ENCODE data around the gene BIRC2. TPM values are rescaled to one million over a fixed set of nuclear protein-coding genes. Genes with fewer than 3 reads are reported as not detected.
A peak's percentile ranks its signal among the peaks of the same experiment; 100 is the strongest.

BIRC2 gene
- total and polyA plus RNA-seq, 9 of the 15 experiments (the other 6 are each of a cell fraction or from before 2014, with no cell fraction given): 14.3 to 45.9 (median 20.7) TPM

DNA sequence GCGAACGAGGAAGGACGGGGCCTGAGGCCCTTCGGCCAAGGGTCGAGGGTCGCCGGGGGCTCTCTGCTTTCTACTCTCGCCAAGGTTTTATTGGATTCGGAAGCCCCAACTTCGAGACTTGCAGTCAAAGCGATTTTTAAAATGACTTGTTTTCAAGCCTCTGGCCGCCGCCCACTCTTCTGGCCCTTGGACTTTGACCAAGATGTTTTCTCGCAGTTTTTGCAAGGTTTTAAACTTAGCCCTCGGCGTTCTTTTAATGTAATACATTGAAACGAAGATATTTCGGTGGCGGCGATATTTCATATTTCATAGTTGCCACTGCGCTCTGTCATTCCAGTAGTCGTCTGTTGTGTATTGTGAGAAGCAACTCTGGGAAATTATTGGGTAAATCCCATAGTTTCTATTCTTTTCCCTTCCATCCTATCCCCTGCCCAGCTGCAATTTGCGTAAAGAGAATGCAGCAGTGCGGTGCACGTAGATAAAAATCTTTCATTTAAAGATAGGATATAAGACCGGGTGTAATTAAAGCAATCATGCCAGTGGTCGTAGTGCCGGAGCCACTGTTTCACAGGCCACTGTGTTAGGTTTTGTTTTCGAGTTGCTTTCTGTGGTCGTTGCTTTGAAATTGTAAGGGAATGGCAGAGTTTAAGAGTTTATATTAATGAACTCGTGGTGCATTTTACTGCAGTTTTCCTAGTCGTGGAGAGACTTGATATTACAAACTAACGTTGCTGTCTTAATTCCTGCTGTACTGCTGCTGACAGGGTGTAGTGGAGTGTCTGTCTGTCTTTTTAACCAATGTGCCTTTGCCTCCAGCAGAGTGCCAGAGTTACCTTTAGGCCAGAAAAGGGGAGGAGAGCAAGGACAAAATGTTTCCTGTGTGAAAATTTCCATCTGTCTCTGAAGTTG is 702 bp downstream of the BIRC2 start (continued):
- TF ChIP-seq, protein P1, sequence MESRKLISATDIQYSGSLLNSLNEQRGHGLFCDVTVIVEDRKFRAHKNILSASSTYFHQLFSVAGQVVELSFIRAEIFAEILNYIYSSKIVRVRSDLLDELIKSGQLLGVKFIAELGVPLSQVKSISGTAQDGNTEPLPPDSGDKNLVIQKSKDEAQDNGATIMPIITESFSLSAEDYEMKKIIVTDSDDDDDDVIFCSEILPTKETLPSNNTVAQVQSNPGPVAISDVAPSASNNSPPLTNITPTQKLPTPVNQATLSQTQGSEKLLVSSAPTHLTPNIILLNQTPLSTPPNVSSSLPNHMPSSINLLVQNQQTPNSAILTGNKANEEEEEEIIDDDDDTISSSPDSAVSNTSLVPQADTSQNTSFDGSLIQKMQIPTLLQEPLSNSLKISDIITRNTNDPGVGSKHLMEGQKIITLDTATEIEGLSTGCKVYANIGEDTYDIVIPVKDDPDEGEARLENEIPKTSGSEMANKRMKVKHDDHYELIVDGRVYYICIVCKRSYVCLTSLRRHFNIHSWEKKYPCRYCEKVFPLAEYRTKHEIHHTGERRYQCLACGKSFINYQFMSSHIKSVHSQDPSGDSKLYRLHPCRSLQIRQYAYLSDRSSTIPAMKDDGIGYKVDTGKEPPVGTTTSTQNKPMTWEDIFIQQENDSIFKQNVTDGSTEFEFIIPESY (CRISPR knock-in tag; IDR thresholded peaks at IDR 0.05): no peak
- TF ChIP-seq ELF1 (tag; IDR thresholded peaks at IDR 0.05) (peak; percentile 53; the same call in 1 of the 2 replicates), NEUROD1 (IDR thresholded peaks at IDR 0.05; ENCODE audit: borderline replicate concordance, low read depth, low read length, partially characterized antibody) (no peak), MEIS2 (IDR thresholded peaks at IDR 0.05; ENCODE audit: partially characterized antibody) (no peak), JUND (IDR thresholded peaks at IDR 0.05; ENCODE audit: borderline replicate concordance, low read depth, low read length) (no peak), JUND (tag; IDR thresholded peaks at IDR 0.05; ENCODE audit: borderline replicate concordance, low read depth, low read length) (no peak), PRPF4 (IDR thresholded peaks at IDR 0.05; ENCODE audit: insufficient read depth, low read depth, low read length, poor library complexity, severe bottlenecking) (no peak), HNRNPK (IDR thresholded peaks at IDR 0.05; ENCODE audit: low read depth, low read length, poor library complexity, severe bottlenecking) (no peak), POLR2AphosphoS2 (IDR thresholded peaks at IDR 0.05; ENCODE audit: low read length) (no peak)
- TF ChIP-seq, protein P2, sequence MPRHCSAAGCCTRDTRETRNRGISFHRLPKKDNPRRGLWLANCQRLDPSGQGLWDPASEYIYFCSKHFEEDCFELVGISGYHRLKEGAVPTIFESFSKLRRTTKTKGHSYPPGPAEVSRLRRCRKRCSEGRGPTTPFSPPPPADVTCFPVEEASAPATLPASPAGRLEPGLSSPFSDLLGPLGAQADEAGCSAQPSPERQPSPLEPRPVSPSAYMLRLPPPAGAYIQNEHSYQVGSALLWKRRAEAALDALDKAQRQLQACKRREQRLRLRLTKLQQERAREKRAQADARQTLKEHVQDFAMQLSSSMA (CRISPR knock-in tag; IDR thresholded peaks at IDR 0.05): no peak
- TF ChIP-seq, protein P3, sequence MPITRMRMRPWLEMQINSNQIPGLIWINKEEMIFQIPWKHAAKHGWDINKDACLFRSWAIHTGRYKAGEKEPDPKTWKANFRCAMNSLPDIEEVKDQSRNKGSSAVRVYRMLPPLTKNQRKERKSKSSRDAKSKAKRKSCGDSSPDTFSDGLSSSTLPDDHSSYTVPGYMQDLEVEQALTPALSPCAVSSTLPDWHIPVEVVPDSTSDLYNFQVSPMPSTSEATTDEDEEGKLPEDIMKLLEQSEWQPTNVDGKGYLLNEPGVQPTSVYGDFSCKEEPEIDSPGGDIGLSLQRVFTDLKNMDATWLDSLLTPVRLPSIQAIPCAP (CRISPR knock-in tag; IDR thresholded peaks at IDR 0.05; ENCODE audit: borderline replicate concordance): no peak
- TF ChIP-seq, protein P4, sequence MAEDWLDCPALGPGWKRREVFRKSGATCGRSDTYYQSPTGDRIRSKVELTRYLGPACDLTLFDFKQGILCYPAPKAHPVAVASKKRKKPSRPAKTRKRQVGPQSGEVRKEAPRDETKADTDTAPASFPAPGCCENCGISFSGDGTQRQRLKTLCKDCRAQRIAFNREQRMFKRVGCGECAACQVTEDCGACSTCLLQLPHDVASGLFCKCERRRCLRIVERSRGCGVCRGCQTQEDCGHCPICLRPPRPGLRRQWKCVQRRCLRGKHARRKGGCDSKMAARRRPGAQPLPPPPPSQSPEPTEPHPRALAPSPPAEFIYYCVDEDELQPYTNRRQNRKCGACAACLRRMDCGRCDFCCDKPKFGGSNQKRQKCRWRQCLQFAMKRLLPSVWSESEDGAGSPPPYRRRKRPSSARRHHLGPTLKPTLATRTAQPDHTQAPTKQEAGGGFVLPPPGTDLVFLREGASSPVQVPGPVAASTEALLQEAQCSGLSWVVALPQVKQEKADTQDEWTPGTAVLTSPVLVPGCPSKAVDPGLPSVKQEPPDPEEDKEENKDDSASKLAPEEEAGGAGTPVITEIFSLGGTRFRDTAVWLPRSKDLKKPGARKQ (CRISPR knock-in tag; IDR thresholded peaks at IDR 0.05): no peak
- TF ChIP-seq, protein P5, sequence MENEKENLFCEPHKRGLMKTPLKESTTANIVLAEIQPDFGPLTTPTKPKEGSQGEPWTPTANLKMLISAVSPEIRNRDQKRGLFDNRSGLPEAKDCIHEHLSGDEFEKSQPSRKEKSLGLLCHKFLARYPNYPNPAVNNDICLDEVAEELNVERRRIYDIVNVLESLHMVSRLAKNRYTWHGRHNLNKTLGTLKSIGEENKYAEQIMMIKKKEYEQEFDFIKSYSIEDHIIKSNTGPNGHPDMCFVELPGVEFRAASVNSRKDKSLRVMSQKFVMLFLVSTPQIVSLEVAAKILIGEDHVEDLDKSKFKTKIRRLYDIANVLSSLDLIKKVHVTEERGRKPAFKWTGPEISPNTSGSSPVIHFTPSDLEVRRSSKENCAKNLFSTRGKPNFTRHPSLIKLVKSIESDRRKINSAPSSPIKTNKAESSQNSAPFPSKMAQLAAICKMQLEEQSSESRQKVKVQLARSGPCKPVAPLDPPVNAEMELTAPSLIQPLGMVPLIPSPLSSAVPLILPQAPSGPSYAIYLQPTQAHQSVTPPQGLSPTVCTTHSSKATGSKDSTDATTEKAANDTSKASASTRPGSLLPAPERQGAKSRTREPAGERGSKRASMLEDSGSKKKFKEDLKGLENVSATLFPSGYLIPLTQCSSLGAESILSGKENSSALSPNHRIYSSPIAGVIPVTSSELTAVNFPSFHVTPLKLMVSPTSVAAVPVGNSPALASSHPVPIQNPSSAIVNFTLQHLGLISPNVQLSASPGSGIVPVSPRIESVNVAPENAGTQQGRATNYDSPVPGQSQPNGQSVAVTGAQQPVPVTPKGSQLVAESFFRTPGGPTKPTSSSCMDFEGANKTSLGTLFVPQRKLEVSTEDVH (IDR thresholded peaks at IDR 0.05; ENCODE audit: low read depth, partially characterized antibody): no peak
- TF ChIP-seq, protein P6, sequence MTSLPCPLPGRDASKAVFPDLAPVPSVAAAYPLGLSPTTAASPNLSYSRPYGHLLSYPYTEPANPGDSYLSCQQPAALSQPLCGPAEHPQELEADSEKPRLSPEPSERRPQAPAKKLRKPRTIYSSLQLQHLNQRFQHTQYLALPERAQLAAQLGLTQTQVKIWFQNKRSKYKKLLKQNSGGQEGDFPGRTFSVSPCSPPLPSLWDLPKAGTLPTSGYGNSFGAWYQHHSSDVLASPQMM (CRISPR knock-in tag; IDR thresholded peaks at IDR 0.05): no peak

All from K562 (cell line).